Transverse colon (tissue), 4 donors: Measurements from ENCODE around the gene CCND3. TPM values are rescaled to one million over a fixed set of nuclear protein-coding genes. Genes with fewer than 3 reads are reported as not detected.

Source experiments
- DNase-seq: peaks from one replicate; pipeline ENCODE4 v3.0.0-alpha.2; 2019
- H3K27ac ChIP-seq, 4 donors: fragments of 200-600 bp; sonication (generic); 2 replicates each; pipeline ENCODE4 v1.5.1; 2016 to 2018; ENCODE audit warnings: inconsistent platforms in 4 of 4
- H3K27me3 ChIP-seq: fragments of 200-600 bp; sonication (generic); 2 replicates; pipeline ENCODE4 v1.5.1; 2017; ENCODE audit warnings: inconsistent platforms
- H3K36me3 ChIP-seq, 4 donors: fragments of 200-600 bp; sonication (generic); 2 replicates each; pipeline ENCODE4 v1.5.1; 2017 to 2019; ENCODE audit warnings: inconsistent platforms in 4 of 4
- H3K4me1 ChIP-seq, 4 donors: fragments of 200-600 bp; sonication (generic); 2 replicates each; pipeline ENCODE4 v1.5.1; 2017 to 2020; ENCODE audit warnings: inconsistent platforms in 4 of 4
- H3K4me3 ChIP-seq, 4 donors: fragments of 200-600 bp; sonication (generic); 1 replicate in 1 of 4; 2 replicates in 3 of 4; pipeline versions ENCODE4 v1.5.1 to v1.6.1; 2017 to 2019; ENCODE audit warnings: inconsistent platforms in 4 of 4
- H3K9me3 ChIP-seq, 2 donors: fragments of 200-600 bp; sonication (generic); 2 replicates each; pipeline ENCODE4 v1.5.1; 2017 to 2019; ENCODE audit warnings: inconsistent platforms in 2 of 2
- CTCF ChIP-seq, 5 experiments: fragments of 200-600 bp in 3 of 5; fragments of 450-650 bp in 2 of 5; sonication (generic) in 3 of 5; IDR thresholded peaks; 1 replicate in 2 of 5; 2 replicates in 3 of 5; pipeline ENCODE4 v1.5.1; 2016 to 2017; ENCODE audit warnings: antibody characterized with exemption in 5 of 5, inconsistent platforms in 3 of 5, mild to moderate bottlenecking in 2 of 5, moderate library complexity in 1 of 5
- EP300 ChIP-seq: sonication (generic); formaldehyde crosslinking; IDR thresholded peaks from one replicate; pipeline ENCODE4 v1.6.1; 2017; ENCODE audit warnings: antibody characterized with exemption, low read depth
- POLR2A ChIP-seq: fragments of 450-650 bp; IDR thresholded peaks from one replicate; pipeline ENCODE4 v1.6.1; 2016; ENCODE audit warnings: antibody characterized with exemption, mild to moderate bottlenecking, moderate library complexity
- POLR2AphosphoS5 ChIP-seq, 3 donors: sonication (generic); formaldehyde crosslinking; IDR thresholded peaks; one replicate each; pipeline ENCODE4 v1.6.1; 2016; ENCODE audit warnings: antibody characterized with exemption in 3 of 3
- WGBS, 2 donors: methylation state at CpG; one replicate each; pipeline ENCODE4 v1.1.5; 2018; ENCODE audit warnings: low coverage in 1 of 2; 5-methylcytosine and 5-hydroxymethylcytosine counted together
- in situ Hi-C, 4 donors: fragments of 200-750 bp; cut with MboI; loops; one replicate each; pipeline versions ENCODE4 v1.15.0 to v1.15.1; 2017; ENCODE audit warnings: low sequenced_read_pairs in 3 of 4, low pct_ligation_motif_present in 1 of 4, low pct_unique_long_range_greater_than_20kb in 1 of 4
- intact Hi-C: fragments of 100-400 bp; cut with DNase I; formaldehyde crosslinking; loops from one replicate; pipeline ENCODE4 v1.15.1; 2023; ENCODE audit warnings: low total_unique reads
- total RNA-seq, 4 donors: library from RNA; depleted of rRNA; stranded (reverse); fragments of >200 nt; gene quantifications; one replicate each; pipeline ENCODE4 v1.1.0, GENCODE V29; 2016

CCND3 gene
- total RNA-seq, 4 donors from 2014 or later, result 55.3 to 178 (median 75.6) TPM

GRCh38 chr6:41914343-41914742 lies 27.3 kb downstream of the CCND3 start:
- no peaks in the 10 kb centered on the region for H3K27me3 ChIP-seq
- H3K9me3 ChIP-seq, result no peaks in the 10 kb centered on the region
- H3K4me1 ChIP-seq, result peaks cover 0 to 7% (median 3%) of the 10 kb centered on the region in 4 donors
- no peak overlapping the region for H3K27ac ChIP-seq
- no peak overlapping the region for H3K4me3 ChIP-seq
- peaks cover 0 to 18% (median 4%) of the 10 kb centered on the region in 4 donors for H3K36me3 ChIP-seq
- intact Hi-C loops (no loop called here), in situ Hi-C loops (loop anchor here in 1 of 4 donors (25.0 kb wide), 2 partner anchors 127 to 298 kb away; partner anchors contain the start of genes FRS3, MRPS10, PRICKLE4 and TOMM6)
- no peak for DNase-seq
- TF ChIP-seq POLR2AphosphoS5 (IDR thresholded peaks at IDR 0.05) (no peak), CTCF (IDR thresholded peaks at IDR 0.05) (no peak), POLR2A (no peak), EP300 (no peak)
- WGBS, 2 donors, result 80 to 88% methylated on average over 2 of the region's 2 CpGs

DNA sequence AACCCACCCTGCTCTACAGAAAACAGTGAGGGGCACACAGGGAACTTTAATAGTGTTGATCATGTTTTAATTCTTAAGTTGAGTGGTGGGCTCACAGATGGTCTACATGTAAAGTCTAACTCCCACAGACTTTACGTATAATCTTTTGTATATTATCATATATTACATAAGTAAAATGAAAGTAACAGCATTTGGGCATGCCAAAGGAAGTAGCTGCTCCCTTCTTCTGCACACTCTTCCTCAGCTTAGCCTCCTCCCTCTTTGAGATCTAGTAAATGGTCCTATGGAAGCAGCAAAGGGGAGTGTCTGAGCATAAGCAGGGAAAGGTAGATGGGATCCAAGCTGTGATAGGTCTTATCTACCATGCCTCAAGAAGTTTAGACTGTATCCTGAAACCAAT lies 31.9 kb downstream of the CCND3 start:
- H3K9me3 ChIP-seq, result no peaks in the 10 kb centered on the region
- 97 to 100% methylated on average over 1 of the region's 1 CpG for WGBS, 2 donors
- intact Hi-C loops (no loop called here), in situ Hi-C loops (loop anchor here in 1 of 4 donors (25.0 kb wide), 2 partner anchors 122 to 303 kb away; partner anchors contain the start of genes FRS3, MRPS10, PRICKLE4 and TOMM6)
- peaks cover 0 to 45% (median 12%) of the 10 kb centered on the region in 4 donors for H3K36me3 ChIP-seq
- H3K4me3 ChIP-seq, result no peak overlapping the region
- TF ChIP-seq EP300 (no peak), POLR2A (no peak), CTCF (IDR thresholded peaks at IDR 0.05) (no peak), POLR2AphosphoS5 (IDR thresholded peaks at IDR 0.05) (no peak)
- no peaks in the 10 kb centered on the region for H3K27me3 ChIP-seq
- DNase-seq, result no peak
- H3K27ac ChIP-seq, result no peak overlapping the region
- H3K4me1 ChIP-seq, result no peaks in the 10 kb centered on the region

DNA sequence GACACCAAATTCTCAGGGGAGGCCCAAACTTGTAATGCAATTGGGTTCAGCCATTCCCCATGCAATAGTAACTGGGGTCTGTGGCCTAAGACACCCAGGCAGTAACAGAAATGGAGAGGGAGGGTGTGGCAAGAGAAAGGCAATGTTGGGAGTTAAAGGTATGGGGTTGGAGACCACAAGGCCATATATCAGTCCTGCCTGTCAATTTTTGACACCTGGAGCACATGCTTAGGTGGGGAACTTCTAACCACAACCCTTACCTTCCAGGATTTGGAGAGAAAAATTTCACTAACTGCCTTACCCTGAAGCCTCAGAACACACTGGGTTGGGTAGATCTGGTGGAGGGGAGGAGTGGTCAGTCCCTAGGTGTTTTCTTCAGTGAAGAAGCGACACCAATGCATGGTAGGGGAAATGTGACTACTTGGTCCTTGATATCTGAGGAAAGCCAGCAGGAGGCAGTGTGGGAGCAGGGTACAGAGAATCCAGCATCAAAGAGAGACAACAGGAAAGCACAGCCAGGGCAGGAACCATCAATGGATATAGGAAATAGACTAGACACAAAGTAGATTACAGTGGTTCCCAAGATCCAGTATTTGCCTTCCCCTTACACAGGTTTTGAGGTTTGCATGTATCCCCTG lies 39.6 kb downstream of the CCND3 start:
- WGBS, 2 donors, result 96% methylated on average over 1 of the region's 1 CpG; no CpG with 5 or more reads in 1 of the 2 donors
- H3K4me1 ChIP-seq, result no peaks in the 10 kb centered on the region
- H3K27ac ChIP-seq, result no peak overlapping the region
- H3K27me3 ChIP-seq, result no peaks in the 10 kb centered on the region
- no peak overlapping the region for H3K4me3 ChIP-seq
- in situ Hi-C loops (loop anchor here in 1 of 4 donors (25.0 kb wide), 2 partner anchors 115 to 310 kb away; partner anchors contain the start of genes FRS3, MRPS10, PRICKLE4 and TOMM6), intact Hi-C loops (loop anchor here (1.0 kb wide), 1 partner anchor 26 kb away; no protein-coding TSS in a partner anchor)
- no peaks in the 10 kb centered on the region for H3K9me3 ChIP-seq
- peak; percentile 10 for DNase-seq
- H3K36me3 ChIP-seq, result peaks cover 0 to 31% (median 10%) of the 10 kb centered on the region in 4 donors
- peak in 1 of 5 experiments; percentile 10 for TF ChIP-seq CTCF (IDR thresholded peaks at IDR 0.05)
- TF ChIP-seq POLR2AphosphoS5 (IDR thresholded peaks at IDR 0.05), result no peak
- no peak for TF ChIP-seq POLR2A
- no peak for TF ChIP-seq EP300

DNA sequence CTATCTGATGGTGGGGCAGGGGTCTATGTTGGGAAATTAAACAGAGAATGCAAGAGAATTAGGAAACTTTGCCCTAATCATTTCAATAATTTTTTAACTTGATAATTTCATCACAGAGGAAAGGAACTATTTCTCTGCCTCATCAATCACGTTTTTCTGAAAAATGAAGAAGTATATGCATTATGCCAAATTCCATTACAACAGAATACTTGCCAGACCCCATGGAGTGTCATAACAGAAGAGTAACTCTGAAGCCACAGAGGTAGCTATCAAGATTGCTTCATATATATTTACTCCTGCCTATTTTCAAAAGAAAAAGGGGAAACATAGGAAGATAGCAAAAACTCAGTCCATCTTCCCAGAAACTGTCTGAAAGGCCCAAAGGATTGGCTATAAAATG lies 40.7 kb downstream of the CCND3 start:
- WGBS, 2 donors, result 67 to 81% methylated on average over 1 of the region's 1 CpG
- no peak for TF ChIP-seq POLR2A
- no peak for TF ChIP-seq EP300
- no peak for TF ChIP-seq CTCF (IDR thresholded peaks at IDR 0.05)
- TF ChIP-seq POLR2AphosphoS5 (IDR thresholded peaks at IDR 0.05), result no peak
- H3K9me3 ChIP-seq, result no peaks in the 10 kb centered on the region
- no peak overlapping the region for H3K27ac ChIP-seq
- peaks cover 5 to 9% (median 6%) of the 10 kb centered on the region in 4 donors for H3K4me1 ChIP-seq
- no peaks in the 10 kb centered on the region for H3K27me3 ChIP-seq
- H3K36me3 ChIP-seq, result peaks cover 0 to 21% (median 4%) of the 10 kb centered on the region in 4 donors
- intact Hi-C loops (loop anchor here (1.0 kb wide), 1 partner anchor 27 kb away; no protein-coding TSS in a partner anchor), in situ Hi-C loops (loop anchor here in 1 of 4 donors (25.0 kb wide), 2 partner anchors 114 to 311 kb away; partner anchors contain the start of genes FRS3, MRPS10, PRICKLE4 and TOMM6)
- no peak overlapping the region for H3K4me3 ChIP-seq
- DNase-seq, result no peak
